Measurements from ENCODE around the gene APBA2. TPM values are rescaled to one million over a fixed set of nuclear protein-coding genes. Genes with fewer than 3 reads are reported as not detected.

Gene APBA2
- total and polyA plus RNA-seq, 2 of the 13 experiments (the other 11 are each of a cell fraction or from before 2014, with no cell fraction given): 0.62 to 2.3 TPM

GRCh38 chr15:28964098-28964497 is 78.3 kb downstream of the APBA2 start (continued):
- TF ChIP-seq GRHL1 (CRISPR knock-in tag; conservative IDR thresholded peaks at IDR 0.05) (no peak), HBP1 (CRISPR knock-in tag; IDR thresholded peaks at IDR 0.05; ENCODE audit: low read depth) (no peak)

- Histone ChIP-seq H3K4me1 (ENCODE audit: insufficient read depth, low read length) (no peaks in the 10 kb centered on the region), H3K36me3 (replicated peaks in 1 of 2; ENCODE audit: control insufficient read depth in 1 of 2, insufficient read depth in 2 of 2, low read length in 2 of 2) (no peaks in the 10 kb centered on the region), H3K4me3 (replicated peaks in 1 of 3; ENCODE audit: insufficient read depth in 1 of 3, low read depth in 2 of 3, low read length in 3 of 3) (no peak overlapping the region), H2AFZ (ENCODE audit: low read length) (no peak overlapping the region), H3K4me2 (ENCODE audit: low read depth, low read length) (no peak overlapping the region), H3K9me3 (ENCODE audit: low read length) (no peaks in the 10 kb centered on the region), H3K9ac (ENCODE audit: insufficient read depth, low read depth, low read length) (no peak overlapping the region), H3K27ac (ENCODE audit: extremely low read length, insufficient read depth, low read length) (no peak overlapping the region), H4K20me1 (ENCODE audit: insufficient read depth, low read length) (no peaks in the 10 kb centered on the region), H3K27me3 (ENCODE audit: control insufficient read depth in 1 of 2, insufficient read depth in 2 of 2, low read length in 2 of 2) (no peaks in the 10 kb centered on the region), H3K79me2 (ENCODE audit: insufficient read depth, low read length) (no peaks in the 10 kb centered on the region)
- DNase-seq (ENCODE audit: low spot score): no peak
- ChIA-PET CTCF (ENCODE audit: low intra/inter-chr PET ratio, low total read pairs) (no interaction called here), POLR2A (no interaction called here)
- no peak for TF ChIP-seq ONECUT2 (CRISPR knock-in tag; IDR thresholded peaks at IDR 0.05)
- no peak for TF ChIP-seq ZNF24 (IDR thresholded peaks at IDR 0.05)
- TF ChIP-seq ZFYVE20 (CRISPR knock-in tag; IDR thresholded peaks at IDR 0.05; ENCODE audit: borderline replicate concordance, low read depth): no peak
- TF ChIP-seq, protein P1, sequence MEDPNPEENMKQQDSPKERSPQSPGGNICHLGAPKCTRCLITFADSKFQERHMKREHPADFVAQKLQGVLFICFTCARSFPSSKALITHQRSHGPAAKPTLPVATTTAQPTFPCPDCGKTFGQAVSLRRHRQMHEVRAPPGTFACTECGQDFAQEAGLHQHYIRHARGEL (CRISPR knock-in tag; IDR thresholded peaks at IDR 0.05): no peak
- TF ChIP-seq, protein P2, sequence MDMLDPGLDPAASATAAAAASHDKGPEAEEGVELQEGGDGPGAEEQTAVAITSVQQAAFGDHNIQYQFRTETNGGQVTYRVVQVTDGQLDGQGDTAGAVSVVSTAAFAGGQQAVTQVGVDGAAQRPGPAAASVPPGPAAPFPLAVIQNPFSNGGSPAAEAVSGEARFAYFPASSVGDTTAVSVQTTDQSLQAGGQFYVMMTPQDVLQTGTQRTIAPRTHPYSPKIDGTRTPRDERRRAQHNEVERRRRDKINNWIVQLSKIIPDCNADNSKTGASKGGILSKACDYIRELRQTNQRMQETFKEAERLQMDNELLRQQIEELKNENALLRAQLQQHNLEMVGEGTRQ (IDR thresholded peaks at IDR 0.05; ENCODE audit: low read depth, low read length): no peak
- TF ChIP-seq, protein P2 (CRISPR knock-in tag; IDR thresholded peaks at IDR 0.05; ENCODE audit: borderline replicate concordance): no peak
- TF ChIP-seq ZBTB4 (CRISPR knock-in tag; IDR thresholded peaks at IDR 0.05; ENCODE audit: borderline replicate concordance): no peak
- no peak for TF ChIP-seq ZNF75D (CRISPR knock-in tag; IDR thresholded peaks at IDR 0.05; ENCODE audit: borderline replicate concordance)
- in situ Hi-C loops (cut with HindIII; ENCODE audit: extremely low pct_ligation_motif_present, low pct_unique_long_range_greater_than_20kb) (no loop called here), intact Hi-C loops (cut with micrococcal nuclease; ENCODE audit: unreplicated experiment) (no loop called here)
- no peak for ATAC-seq
- no TSS peak for BruUV-seq (replicated peaks)
- no peak for FAIRE-seq
These were observed 81.3 kb downstream of the APBA2 start for GRCh38 chr15:28967066-28967465.

Measured in HepG2 (cell line).